Measurements from ENCODE around the gene CDKN2B-AS1.
"Not testable (repeated sequence)": the region's sequence is repeated elsewhere in the genome, so short reads cannot be mapped to it uniquely, and the experiment has no call there.

Gene CDKN2B-AS1
- 1.2 to 13.5 (median 2.7) reads per million in 9 experiments for total RNA-seq

DNA sequence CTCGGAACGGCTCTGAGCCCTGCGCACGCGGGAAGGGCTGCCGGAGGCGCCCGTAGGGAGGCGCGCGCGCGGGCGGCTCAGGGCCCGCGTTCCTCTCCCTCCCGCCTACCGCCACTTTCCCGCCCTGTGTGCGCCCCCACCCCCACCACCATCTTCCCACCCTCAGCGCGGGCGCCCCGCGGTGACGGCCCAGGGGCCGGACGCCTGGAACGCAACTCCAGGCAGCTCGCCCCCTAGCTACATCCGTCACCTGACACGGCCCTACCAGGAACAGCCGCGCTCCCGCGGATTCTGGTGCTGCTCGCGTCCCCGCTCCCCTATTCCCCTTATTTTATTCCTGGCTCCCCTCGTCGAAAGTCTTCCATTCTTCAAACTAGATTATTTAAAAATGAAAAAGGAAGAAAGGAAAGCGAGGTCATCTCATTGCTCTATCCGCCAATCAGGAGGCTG is at the start of gene CDKN2B-AS1:
TSS of gene CDKN2B-AS1 (plus strand) at position 236 of the 450 bp plus-strand sequence.
- H3K36me3 Mint-ChIP-seq (ENCODE audit: insufficient read depth) = peaks cover 29% of the 10 kb centered on the region
- peaks cover 18 to 20% of the 10 kb centered on the region in 2 donors for H3K4me1 Mint-ChIP-seq (ENCODE audit: low read depth in 2 of 2)
- peak in 2 of 3 experiments; percentile 31 to 32 for DNase-seq
- no peaks in the 10 kb centered on the region for H3K9me3 Mint-ChIP-seq
- H3K27me3 Mint-ChIP-seq = peaks cover 0 to 6% of the 10 kb centered on the region in 2 donors
- H3K27ac Mint-ChIP-seq = peak within 1 kb of the TSS; percentile 93 to 99
- peak; percentile 42 for ATAC-seq (replicated peaks)
- H3K4me3 Mint-ChIP-seq = peak within 1 kb of the TSS; percentile 91 to 100

DNA sequence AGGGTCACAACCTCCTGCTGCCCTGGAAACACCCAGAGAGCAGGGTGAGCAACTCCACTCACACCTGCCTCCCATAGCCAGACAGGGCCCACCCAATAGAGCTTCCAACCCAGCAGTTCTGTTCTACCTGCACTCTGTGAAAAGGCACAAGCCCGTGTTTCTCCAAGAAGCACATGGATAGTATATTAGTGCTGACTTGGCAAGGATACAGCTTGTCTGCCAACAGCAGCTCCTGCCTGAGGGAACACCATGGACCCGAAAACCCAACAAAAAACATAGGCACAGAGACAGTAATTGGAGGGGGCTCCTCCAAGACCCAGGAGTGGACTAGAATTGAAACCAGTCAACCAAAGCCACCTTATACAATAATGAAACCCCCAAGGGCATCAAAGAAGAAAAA is 49.0 kb upstream of the CDKN2B-AS1 start:
- Mint-ChIP-seq H3K27me3 (peaks cover 21 to 34% of the 10 kb centered on the region in 2 donors), H3K4me3 (no peak overlapping the region), H3K36me3 (ENCODE audit: insufficient read depth) (no peaks in the 10 kb centered on the region), H3K9me3 (no peaks in the 10 kb centered on the region), H3K27ac (no peak overlapping the region), H3K4me1 (ENCODE audit: low read depth in 2 of 2) (no peaks in the 10 kb centered on the region)
- no peak for ATAC-seq (replicated peaks)
- no peak for DNase-seq

DNA sequence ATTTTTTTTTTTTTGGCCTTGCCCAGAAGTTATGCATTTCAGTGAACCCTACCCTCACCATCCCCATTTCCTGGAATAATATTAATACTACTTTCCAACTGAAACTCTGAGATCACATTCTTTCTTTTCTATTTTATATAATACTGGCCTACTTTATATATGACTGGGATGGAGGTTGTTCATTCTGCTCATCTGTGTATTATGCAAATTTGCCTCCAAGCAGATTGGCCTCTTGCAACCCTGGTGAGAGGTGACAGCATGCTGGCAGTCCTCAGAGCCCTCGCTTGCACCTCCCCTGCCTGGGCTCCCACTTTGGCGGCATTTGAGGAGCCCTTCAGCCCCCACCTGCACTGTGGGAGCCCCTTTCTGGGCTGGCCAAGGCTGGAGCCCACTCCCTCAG is 35.8 kb upstream of the CDKN2B-AS1 start:
- DNase-seq = no peak
- Mint-ChIP-seq H3K27me3 (peaks cover 44 to 45% of the 10 kb centered on the region in 2 donors), H3K27ac (no peak overlapping the region), H3K4me3 (no peak overlapping the region), H3K9me3 (peaks cover 0 to 2% of the 10 kb centered on the region in 2 donors), H3K36me3 (ENCODE audit: insufficient read depth) (peaks cover 3% of the 10 kb centered on the region), H3K4me1 (ENCODE audit: low read depth in 2 of 2) (peaks cover 0 to 2% of the 10 kb centered on the region in 2 donors)
- no peak for ATAC-seq (replicated peaks)

DNA sequence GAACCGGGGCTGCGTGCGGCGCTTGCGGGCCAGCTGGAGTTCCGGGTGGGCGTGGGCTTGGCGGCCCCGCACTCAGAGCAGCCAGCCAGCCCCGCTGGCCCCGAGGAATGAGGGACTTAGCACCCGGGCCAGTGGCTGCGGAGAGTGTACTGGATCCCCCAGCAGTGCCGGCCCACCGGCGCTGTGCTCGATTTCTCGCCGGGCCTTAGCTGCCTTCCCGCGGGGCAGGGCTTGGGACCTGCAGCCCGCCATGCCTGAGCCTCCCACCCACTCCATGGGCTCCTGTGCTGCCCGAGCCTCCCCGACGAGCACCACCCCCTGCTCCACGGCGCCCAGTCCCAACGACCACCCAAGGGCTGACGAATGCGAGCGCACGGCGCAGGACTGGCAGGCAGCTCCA is 35.3 kb upstream of the CDKN2B-AS1 start:
- H3K27me3 Mint-ChIP-seq = peaks cover 48 to 49% of the 10 kb centered on the region in 2 donors
- not testable (repeated sequence) for H3K4me1 Mint-ChIP-seq (ENCODE audit: low read depth in 2 of 2); H3K36me3 Mint-ChIP-seq (ENCODE audit: insufficient read depth); H3K4me3 Mint-ChIP-seq; H3K9me3 Mint-ChIP-seq; H3K27ac Mint-ChIP-seq; ATAC-seq (replicated peaks); DNase-seq

DNA sequence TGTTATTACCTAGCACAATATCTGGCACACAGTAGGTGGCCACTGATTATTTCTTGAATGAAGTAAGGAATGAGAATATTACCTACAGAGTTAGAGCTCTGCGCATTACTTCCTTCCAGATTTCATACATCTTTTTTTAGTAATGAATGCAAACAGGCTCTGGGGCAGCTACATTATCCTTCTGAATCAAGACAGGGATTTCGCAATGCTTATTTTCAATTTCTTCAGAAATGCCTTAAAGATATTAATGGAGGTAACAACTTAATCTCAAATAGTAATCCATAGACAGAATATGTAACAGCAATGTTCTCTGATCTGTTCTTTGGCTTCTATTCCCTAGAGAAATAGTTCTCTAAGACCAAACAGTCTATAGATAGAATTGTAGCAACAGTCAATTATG is 33.0 kb upstream of the CDKN2B-AS1 start:
- H3K4me1 Mint-ChIP-seq (ENCODE audit: low read depth in 2 of 2) = peaks cover 11 to 15% of the 10 kb centered on the region in 2 donors
- H3K27me3 Mint-ChIP-seq = peaks cover 66 to 72% of the 10 kb centered on the region in 2 donors
- DNase-seq (no peak), ATAC-seq (replicated peaks) (no peak)
- peaks cover 0 to 2% of the 10 kb centered on the region in 2 donors for H3K9me3 Mint-ChIP-seq
- no peak overlapping the region for H3K27ac Mint-ChIP-seq
- peaks cover 9% of the 10 kb centered on the region for H3K36me3 Mint-ChIP-seq (ENCODE audit: insufficient read depth)
- no peak overlapping the region for H3K4me3 Mint-ChIP-seq

DNA sequence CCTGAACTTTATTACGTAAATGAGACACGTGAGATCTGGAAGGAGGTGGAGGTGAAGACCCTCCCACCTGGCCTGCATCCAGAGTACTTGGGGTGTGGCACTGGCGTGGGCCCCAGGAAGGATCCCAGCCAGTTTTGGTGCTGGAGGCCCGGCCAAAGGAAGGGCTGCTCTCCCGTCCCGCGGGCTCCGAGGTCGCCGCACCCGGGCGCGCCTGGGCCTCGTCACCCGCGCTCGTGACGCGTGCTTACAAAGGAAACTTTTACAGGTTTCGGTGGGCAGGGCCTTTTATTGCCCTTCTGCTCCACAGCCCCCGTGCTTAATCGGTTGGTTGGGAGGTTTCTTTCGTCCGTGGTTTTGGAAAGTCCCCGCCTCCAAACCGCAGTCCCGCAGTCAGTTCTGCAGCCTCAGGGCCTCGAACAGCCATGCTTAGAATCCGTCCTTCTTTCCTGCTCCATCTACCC is 29.6 kb upstream of the CDKN2B-AS1 start:
- H3K9me3 Mint-ChIP-seq = peaks cover 8 to 10% of the 10 kb centered on the region in 2 donors
- H3K27me3 Mint-ChIP-seq = peaks cover 96 to 100% of the 10 kb centered on the region in 2 donors
- peak overlapping the region in 1 of 2 donors; percentile 81 for H3K27ac Mint-ChIP-seq
- DNase-seq (peak; percentile 45 to 57 (median 51)), ATAC-seq (replicated peaks) (peak; percentile 81)
- H3K4me1 Mint-ChIP-seq (ENCODE audit: low read depth in 2 of 2) = peaks cover 20 to 21% of the 10 kb centered on the region in 2 donors
- H3K4me3 Mint-ChIP-seq = peak overlapping the region; percentile 67 to 79
- H3K36me3 Mint-ChIP-seq (ENCODE audit: insufficient read depth) = peaks cover 24% of the 10 kb centered on the region

DNA sequence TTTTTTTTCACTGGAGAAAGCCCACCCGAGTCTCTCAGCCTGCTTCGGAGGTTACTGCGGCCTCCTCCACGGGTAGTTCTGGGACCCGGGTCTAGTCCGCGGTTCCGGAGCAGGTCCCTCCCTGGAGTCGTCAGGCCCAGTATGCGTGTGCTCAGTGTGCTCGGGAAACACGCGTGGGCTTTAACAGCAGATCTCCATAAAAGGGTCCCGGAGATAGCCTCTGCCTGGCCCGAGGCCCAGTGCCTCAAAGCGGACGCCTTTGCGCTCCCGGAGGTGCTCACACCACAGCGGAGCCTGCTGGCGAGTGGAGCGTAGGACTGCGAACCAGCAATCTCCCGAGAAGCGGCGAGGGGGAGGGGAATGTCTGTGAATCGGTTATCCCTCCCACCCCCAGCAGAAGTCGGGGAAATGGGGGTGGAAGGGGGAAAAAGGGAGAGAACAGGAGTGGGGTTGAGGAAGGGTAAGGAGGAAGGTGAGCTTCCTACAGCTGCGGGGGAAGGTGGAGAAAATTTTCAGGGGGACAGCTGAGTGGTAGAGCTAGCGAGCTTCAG is 29.1 kb upstream of the CDKN2B-AS1 start:
- H3K27ac Mint-ChIP-seq = peak overlapping the region in 1 of 2 donors; percentile 81
- peaks cover 21 to 23% of the 10 kb centered on the region in 2 donors for H3K4me1 Mint-ChIP-seq (ENCODE audit: low read depth in 2 of 2)
- H3K27me3 Mint-ChIP-seq = peaks cover 96 to 100% of the 10 kb centered on the region in 2 donors
- peaks cover 8 to 11% of the 10 kb centered on the region in 2 donors for H3K9me3 Mint-ChIP-seq
- DNase-seq (no peak), ATAC-seq (replicated peaks) (peak; percentile 52)
- peaks cover 27% of the 10 kb centered on the region for H3K36me3 Mint-ChIP-seq (ENCODE audit: insufficient read depth)
- peak overlapping the region; percentile 67 to 79 for H3K4me3 Mint-ChIP-seq

DNA sequence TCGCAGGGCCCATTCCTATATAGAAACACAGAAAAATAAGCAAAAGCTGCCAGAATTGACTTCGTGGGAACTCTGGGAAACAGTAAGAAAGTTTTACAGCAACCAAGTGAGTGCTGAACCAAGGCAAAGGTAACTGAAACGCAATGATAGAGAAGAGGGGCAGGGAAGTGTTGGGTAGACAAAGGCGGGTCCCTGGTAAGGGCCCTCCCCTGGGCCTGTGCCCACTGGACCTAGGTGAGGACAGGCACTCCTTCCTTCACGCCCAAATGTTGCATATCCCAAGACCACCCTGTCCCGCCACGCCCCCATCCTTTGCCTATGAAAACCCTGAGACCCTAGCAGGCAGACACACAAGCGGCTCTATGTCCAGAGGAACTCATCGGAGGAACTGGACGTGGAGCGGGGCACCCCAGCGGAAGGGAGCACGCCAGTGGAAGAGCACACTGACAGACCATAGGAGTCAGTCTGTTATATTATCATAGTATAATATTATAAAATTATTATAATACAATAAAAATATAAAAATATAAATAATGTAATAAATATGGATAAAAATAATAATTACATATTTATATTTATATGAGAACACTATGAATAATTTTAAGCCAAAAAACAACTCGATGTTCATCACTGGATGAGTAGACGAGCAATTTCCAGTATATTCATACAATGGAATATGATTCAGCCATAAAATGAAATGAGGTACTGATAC is 28.3 kb upstream of the CDKN2B-AS1 start:
- no peak for ATAC-seq (replicated peaks)
- peaks cover 27% of the 10 kb centered on the region for H3K36me3 Mint-ChIP-seq (ENCODE audit: insufficient read depth)
- peak overlapping the region in 1 of 2 donors; percentile 81 for H3K27ac Mint-ChIP-seq
- peak overlapping the region; percentile 67 to 79 for H3K4me3 Mint-ChIP-seq
- H3K4me1 Mint-ChIP-seq (ENCODE audit: low read depth in 2 of 2) = peaks cover 21 to 23% of the 10 kb centered on the region in 2 donors
- peaks cover 8 to 11% of the 10 kb centered on the region in 2 donors for H3K9me3 Mint-ChIP-seq
- peaks cover 99 to 100% of the 10 kb centered on the region in 2 donors for H3K27me3 Mint-ChIP-seq
- no peak for DNase-seq

DNA sequence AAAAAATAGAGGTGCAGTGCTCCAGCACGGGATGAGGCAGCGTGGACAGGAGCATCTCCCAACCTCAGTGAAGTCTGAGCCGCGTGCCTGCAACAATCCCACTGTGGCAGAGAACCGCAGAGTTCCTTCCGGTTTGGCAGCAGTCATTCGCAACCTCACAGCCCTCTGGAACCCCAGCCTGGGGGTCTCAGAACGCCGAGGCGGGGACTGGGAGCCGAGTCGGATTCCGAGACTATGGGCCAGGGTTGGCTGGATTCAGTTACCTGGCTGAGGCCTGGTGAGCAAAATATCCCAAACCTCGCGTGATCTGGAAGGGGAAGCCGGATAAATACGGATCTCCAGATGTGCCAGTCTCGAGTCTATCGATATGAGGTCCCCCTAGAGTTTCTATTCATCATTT is 27.4 kb upstream of the CDKN2B-AS1 start:
- Mint-ChIP-seq H3K4me1 (ENCODE audit: low read depth in 2 of 2) (peaks cover 21 to 23% of the 10 kb centered on the region in 2 donors), H3K36me3 (ENCODE audit: insufficient read depth) (peaks cover 27% of the 10 kb centered on the region), H3K4me3 (no peak overlapping the region), H3K27me3 (peaks cover 98 to 100% of the 10 kb centered on the region in 2 donors), H3K27ac (no peak overlapping the region), H3K9me3 (peaks cover 8 to 10% of the 10 kb centered on the region in 2 donors)
- DNase-seq = no peak
- ATAC-seq (replicated peaks) = no peak

DNA sequence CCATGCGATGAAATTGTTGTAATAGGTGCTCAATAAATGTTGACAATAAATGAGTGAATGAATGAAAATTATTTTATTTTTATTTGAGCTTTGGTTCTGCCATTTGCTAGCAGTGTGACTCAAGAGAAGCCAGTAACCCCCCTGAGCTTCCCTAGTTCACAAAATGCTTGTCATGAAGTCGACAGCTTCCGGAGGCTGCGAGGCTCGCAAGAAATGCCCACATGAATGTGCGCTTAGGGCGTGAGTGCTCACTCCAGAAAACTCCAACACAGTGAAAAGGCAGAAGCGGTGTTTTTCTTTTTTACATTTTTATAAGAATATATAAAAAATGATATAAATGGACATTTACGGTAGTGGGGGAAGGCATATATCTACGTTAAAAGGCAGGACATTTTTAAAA is 26.9 kb upstream of the CDKN2B-AS1 start:
- Mint-ChIP-seq H3K4me1 (ENCODE audit: low read depth in 2 of 2) (peaks cover 21 to 23% of the 10 kb centered on the region in 2 donors), H3K27ac (no peak overlapping the region), H3K36me3 (ENCODE audit: insufficient read depth) (peaks cover 27% of the 10 kb centered on the region), H3K4me3 (no peak overlapping the region), H3K9me3 (peaks cover 8% of the 10 kb centered on the region in 2 donors), H3K27me3 (peaks cover 98 to 100% of the 10 kb centered on the region in 2 donors)
- DNase-seq (no peak), ATAC-seq (replicated peaks) (no peak)

DNA sequence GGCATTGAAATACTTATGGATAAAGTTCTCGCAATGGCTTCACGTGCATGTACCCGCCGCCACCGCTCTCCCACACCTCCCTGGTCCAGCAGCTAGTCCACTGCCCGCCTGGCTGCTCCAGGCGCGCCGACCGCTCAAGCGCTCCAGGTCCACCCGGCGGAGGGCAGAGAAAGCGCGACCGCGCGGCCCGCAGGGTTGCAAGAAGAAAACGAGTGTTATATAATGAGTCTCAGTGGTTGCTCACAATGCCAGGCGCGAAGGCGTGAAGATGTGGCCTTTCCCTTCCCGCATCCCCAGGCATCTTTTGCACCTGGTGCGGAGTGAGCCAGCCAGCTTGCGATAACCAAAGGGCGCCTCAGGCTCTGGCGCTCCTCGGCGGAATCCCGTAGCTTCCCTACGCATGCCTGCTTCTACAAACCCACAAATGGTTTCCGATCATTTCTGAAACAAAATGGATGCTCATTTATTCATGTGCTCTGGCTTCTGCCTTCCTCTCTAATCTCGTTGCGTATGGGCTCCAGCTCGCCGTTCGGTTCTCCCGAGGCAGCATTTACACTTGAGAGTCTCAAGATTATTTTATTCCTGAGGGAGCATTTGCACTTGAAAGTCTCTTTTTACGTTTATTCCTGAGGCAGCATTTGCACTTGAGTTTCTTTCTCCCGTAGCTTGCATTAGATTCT is 26.1 kb upstream of the CDKN2B-AS1 start:
- Mint-ChIP-seq H3K27ac (peak overlapping the region; percentile 9 to 60), H3K4me1 (ENCODE audit: low read depth in 2 of 2) (peaks cover 19 to 23% of the 10 kb centered on the region in 2 donors), H3K4me3 (peak overlapping the region in 1 of 2 donors; percentile 57), H3K27me3 (peaks cover 94 to 100% of the 10 kb centered on the region in 2 donors), H3K9me3 (peaks cover 8% of the 10 kb centered on the region in 2 donors), H3K36me3 (ENCODE audit: insufficient read depth) (peaks cover 27% of the 10 kb centered on the region)
- DNase-seq (no peak), ATAC-seq (replicated peaks) (no peak)

DNA sequence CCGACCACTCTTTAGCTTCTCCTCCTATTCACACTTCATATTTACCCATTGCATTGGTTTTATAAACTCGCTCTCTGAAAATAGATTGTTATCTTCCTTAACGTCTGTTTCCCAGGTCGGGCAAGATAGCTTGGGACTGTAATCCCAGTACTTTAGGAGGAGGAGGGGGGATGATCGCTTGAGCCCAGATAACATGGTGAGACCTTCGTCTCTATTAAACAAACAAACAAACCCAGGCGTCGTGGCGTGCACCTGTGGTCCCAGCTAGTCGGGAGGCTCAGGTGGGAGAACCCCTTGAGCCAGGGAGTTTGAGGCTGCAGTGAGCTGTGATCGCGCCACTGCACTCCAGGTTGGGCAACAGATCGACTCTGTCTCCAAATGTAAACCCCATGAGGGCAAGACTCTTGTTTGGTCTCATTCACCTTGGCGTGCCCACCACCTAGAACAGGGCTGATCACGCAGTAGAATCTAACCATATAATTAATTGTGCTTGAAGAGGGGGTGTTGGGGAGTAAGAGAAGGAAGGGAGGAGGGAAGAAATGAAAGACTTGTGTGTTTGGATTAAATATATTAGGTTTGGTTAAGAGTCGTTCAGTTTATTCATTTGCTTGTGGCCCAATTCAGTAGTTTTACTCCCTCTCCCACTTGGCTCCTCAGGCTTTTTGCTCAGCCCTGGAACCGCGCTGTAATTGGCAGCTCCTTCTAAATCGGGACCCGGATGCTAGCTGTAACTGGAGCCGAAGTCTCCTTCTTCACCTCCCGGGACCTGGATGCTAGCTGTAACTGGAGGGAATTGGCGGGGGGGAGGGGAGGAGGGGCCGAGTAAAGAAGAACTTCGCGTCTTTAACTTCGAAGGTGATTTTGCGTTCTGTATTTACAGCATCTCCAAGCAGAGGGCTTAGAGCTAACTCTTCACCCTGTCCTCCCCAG is 25.3 kb upstream of the CDKN2B-AS1 start:
- Mint-ChIP-seq H3K27me3 (peaks cover 93 to 100% of the 10 kb centered on the region in 2 donors), H3K4me3 (peak overlapping the region in 1 of 2 donors; percentile 57), H3K4me1 (ENCODE audit: low read depth in 2 of 2) (peaks cover 25 to 26% of the 10 kb centered on the region in 2 donors), H3K27ac (peak overlapping the region; percentile 9 to 60), H3K9me3 (peaks cover 8% of the 10 kb centered on the region in 2 donors), H3K36me3 (ENCODE audit: insufficient read depth) (peaks cover 32% of the 10 kb centered on the region)
- DNase-seq (no peak), ATAC-seq (replicated peaks) (no peak)
